NCI-H2029 (cell line): ENCODE measurements around the gene C4orf54.
A peak's percentile ranks its signal among the peaks of the same experiment; 100 is the strongest.

Experiments used
- DNase-seq: peaks from one replicate; lab custom pipeline; 2025; lab: John Stamatoyannopoulos, UW

Gene C4orf54

GRCh38 chr4:99657798-99658197 is at the start of gene C4orf54:
Gene C4orf54, minus strand, starts transcription at chr4:99657828. Its CDS starts 3,180 bp downstream, at chr4:99654648.
- no peak for DNase-seq

- no peak for DNase-seq
Observed at GRCh38 chr4:99705891-99706290, 48.3 kb upstream of the C4orf54 start.

- DNase-seq = no peak
Observed at GRCh38 chr4:99696801-99697200, 39.2 kb upstream of the C4orf54 start.

- no peak for DNase-seq
Observed at GRCh38 chr4:99693140-99693539, 35.5 kb upstream of the C4orf54 start.

- DNase-seq = no peak
Observed at GRCh38 chr4:99690990-99691389, 33.4 kb upstream of the C4orf54 start.

GRCh38 chr4:99690472-99690871 is 32.8 kb upstream of the C4orf54 start:
- no peak for DNase-seq

GRCh38 chr4:99687120-99687519 is 29.5 kb upstream of the C4orf54 start:
- no peak for DNase-seq

- no peak for DNase-seq
Observed at GRCh38 chr4:99685234-99685633, 27.6 kb upstream of the C4orf54 start.

GRCh38 chr4:99683895-99684294 is 26.3 kb upstream of the C4orf54 start:
- DNase-seq = no peak

- DNase-seq = no peak
Observed at GRCh38 chr4:99679976-99680375, 22.3 kb upstream of the C4orf54 start.

GRCh38 chr4:99679204-99679603 is 21.6 kb upstream of the C4orf54 start:
- DNase-seq = no peak

GRCh38 chr4:99677161-99677560 is 19.5 kb upstream of the C4orf54 start:
- no peak for DNase-seq

GRCh38 chr4:99670409-99671073 is 12.9 kb upstream of the C4orf54 start:
- DNase-seq = no peak

- DNase-seq = no peak
Observed at GRCh38 chr4:99669084-99669483, 11.5 kb upstream of the C4orf54 start.

GRCh38 chr4:99668472-99668871 is 10.8 kb upstream of the C4orf54 start:
- DNase-seq = no peak

GRCh38 chr4:99665983-99666382 is 8.4 kb upstream of the C4orf54 start:
- no peak for DNase-seq

- DNase-seq = no peak
Observed at GRCh38 chr4:99664716-99665115, 7.1 kb upstream of the C4orf54 start.

GRCh38 chr4:99661907-99662306 is 4.3 kb upstream of the C4orf54 start:
- DNase-seq = no peak

GRCh38 chr4:99658666-99659065 is 1.0 kb upstream of the C4orf54 start:
- DNase-seq = no peak

GRCh38 chr4:99655308-99656081 is 2.1 kb downstream of the C4orf54 start:
- peak; percentile 44 for DNase-seq

GRCh38 chr4:99654361-99654761 is 3.3 kb downstream of the C4orf54 start:
- no peak for DNase-seq

- DNase-seq = no peak
Observed at GRCh38 chr4:99653916-99654315, 3.7 kb downstream of the C4orf54 start.

- DNase-seq = peak; percentile 16
Observed at GRCh38 chr4:99652596-99653436, 4.8 kb downstream of the C4orf54 start.
